HepG2 (cell line): ENCODE data around the gene BAHD1. TPM values are rescaled to one million over a fixed set of nuclear protein-coding genes. Genes with fewer than 3 reads are reported as not detected.

Source experiments
- E2F1 ChIP-seq: sonication (generic); formaldehyde crosslinking; IDR thresholded peaks from 2 replicates; pipeline ENCODE4 v1.5.0; 2020; ENCODE audit warnings: missing genetic modification reagents
- FOXM1 ChIP-seq: sonication (generic); formaldehyde crosslinking; IDR thresholded peaks from 2 replicates; pipeline ENCODE4 v1.5.0; 2020; ENCODE audit warnings: missing genetic modification reagents
- GLI4 ChIP-seq: sonication (generic); formaldehyde crosslinking; IDR thresholded peaks from 2 replicates; pipeline ENCODE4 v1.5.1; 2020; ENCODE audit warnings: missing genetic modification reagents, mild to moderate bottlenecking, moderate library complexity, borderline replicate concordance
- JDP2 ChIP-seq: sonication (generic); formaldehyde crosslinking; IDR thresholded peaks from 2 replicates; pipeline ENCODE4 v1.8.1; 2022; ENCODE audit warnings: missing genetic modification reagents, borderline replicate concordance
- KAT8 ChIP-seq: IDR thresholded peaks from 2 replicates; pipeline ENCODE4 v1.6.1; 2016; ENCODE audit warnings: missing genetic modification reagents, missing compliant biosample characterization
- NR1H2 ChIP-seq: sonication (generic); formaldehyde crosslinking; IDR thresholded peaks from 2 replicates; pipeline ENCODE4 v1.8.1; 2022; ENCODE audit warnings: low read depth, missing genetic modification reagents, borderline replicate concordance
- NRL ChIP-seq: sonication (generic); formaldehyde crosslinking; IDR thresholded peaks from 2 replicates; pipeline ENCODE4 v1.5.0; 2020; ENCODE audit warnings: missing genetic modification reagents, mild to moderate bottlenecking, moderate library complexity, borderline replicate concordance
- PITX1 ChIP-seq: sonication (generic); formaldehyde crosslinking; IDR thresholded peaks from 2 replicates; pipeline ENCODE4 v1.5.1; 2020; ENCODE audit warnings: mild to moderate bottlenecking, missing genetic modification reagents
- SP2 ChIP-seq: sonication (generic); formaldehyde crosslinking; IDR thresholded peaks from 2 replicates; pipeline ENCODE4 v1.5.1; 2020; ENCODE audit warnings: mild to moderate bottlenecking, missing genetic modification reagents
- SRY ChIP-seq: sonication (generic); formaldehyde crosslinking; IDR thresholded peaks from 2 replicates; pipeline ENCODE4 v1.8.0; 2022; ENCODE audit warnings: mild to moderate bottlenecking, missing genetic modification reagents
- THAP7 ChIP-seq: sonication (generic); formaldehyde crosslinking; IDR thresholded peaks from 2 replicates; pipeline ENCODE4 v1.8.1; 2023; ENCODE audit warnings: mild to moderate bottlenecking, missing genetic modification reagents
- XRCC5 ChIP-seq: fragments of 200-400 bp; formaldehyde crosslinking; optimal IDR thresholded peaks from 2 replicates; pipeline ENCODE3; 2017; ENCODE audit warnings: mild to moderate bottlenecking, low read length
- ZBTB10 ChIP-seq: sonication (generic); formaldehyde crosslinking; IDR thresholded peaks from 2 replicates; pipeline ENCODE4 v1.4.0; 2020; ENCODE audit warnings: missing genetic modification reagents, borderline replicate concordance
- ZBTB42 ChIP-seq: sonication (generic); formaldehyde crosslinking; IDR thresholded peaks from 2 replicates; pipeline ENCODE4 v1.5.0; 2020; ENCODE audit warnings: mild to moderate bottlenecking, missing genetic modification reagents
- ZHX1 ChIP-seq: sonication (generic); formaldehyde crosslinking; IDR thresholded peaks from 2 replicates; pipeline ENCODE4 v1.8.1; 2022; ENCODE audit warnings: low read depth, mild to moderate bottlenecking, missing genetic modification reagents
- ZNF224 ChIP-seq: sonication (generic); formaldehyde crosslinking; IDR thresholded peaks from 2 replicates; pipeline ENCODE4 v1.5.0; 2020; ENCODE audit warnings: mild to moderate bottlenecking, missing genetic modification reagents
- ZNF232 ChIP-seq: sonication (generic); formaldehyde crosslinking; IDR thresholded peaks from 2 replicates; pipeline ENCODE4 v1.4.0; 2020; ENCODE audit warnings: missing genetic modification reagents, borderline replicate concordance
- ZNF513 ChIP-seq: sonication (generic); formaldehyde crosslinking; conservative IDR thresholded peaks from 2 replicates; pipeline ENCODE4 v1.5.0; 2020; ENCODE audit warnings: missing genetic modification reagents
- ZNF556 ChIP-seq: sonication (generic); formaldehyde crosslinking; IDR thresholded peaks from 2 replicates; pipeline ENCODE4 v1.4.0; 2020; ENCODE audit warnings: mild to moderate bottlenecking, missing genetic modification reagents, borderline replicate concordance
- ZNF607 ChIP-seq: sonication (generic); formaldehyde crosslinking; IDR thresholded peaks from 2 replicates; pipeline ENCODE4 v1.5.1; 2020; ENCODE audit warnings: missing genetic modification reagents, mild to moderate bottlenecking, borderline replicate concordance
- polyA plus RNA-seq, 8 experiments: library from polyadenylated mRNA; depleted of rRNA in 3 of 8; stranded (reverse) in 7 of 8; unstranded in 1 of 8; fragments of >200 nt; fragmentation: Illumina TruSeq in 4 of 8; extraction: Trizol in 4 of 8; gene quantifications; 2 replicates each; pipeline versions ENCODE4 v1.2.1 to v1.2.3, GENCODE V29; 2011 to 2016; ENCODE audit warnings: low read depth in 4 of 8, missing spikeins in 1 of 8, mixed read lengths in 1 of 8; ENCODE audit not compliant: insufficient read depth in 1 of 8
- total RNA-seq, 5 experiments: library from RNA; depleted of rRNA; stranded (reverse); fragments of >200 nt; fragmentation: Illumina TruSeq; extraction: Trizol; gene quantifications; 2 replicates each; pipeline ENCODE4 v1.2.3, GENCODE V29; 2016; ENCODE audit warnings: low read depth in 1 of 5

BAHD1 gene
- total and polyA plus RNA-seq, 2 of the 13 experiments (the other 11 are each of a cell fraction or from before 2014, with no cell fraction given), result 3.3 to 8.7 TPM

- peak; percentile 57; the same call in 1 of the 2 replicates for TF ChIP-seq THAP7 (CRISPR knock-in tag)
- TF ChIP-seq ZBTB42 (CRISPR knock-in tag), result no peak
- no peak for TF ChIP-seq ZNF513 (CRISPR knock-in tag)
- no peak for TF ChIP-seq NRL (CRISPR knock-in tag)
- peak; percentile 26; the same call in 1 of the 2 replicates for TF ChIP-seq E2F1 (CRISPR knock-in tag)
- no peak for TF ChIP-seq ZNF224 (CRISPR knock-in tag)
- TF ChIP-seq ZHX1 (CRISPR knock-in tag), result peak; percentile 86
- peak; percentile 35; the same call in 1 of the 2 replicates for TF ChIP-seq SP2 (CRISPR knock-in tag)
- TF ChIP-seq PITX1 (CRISPR knock-in tag), result 0 out of 2 replicates have a peak, but pooled peaks have one; percentile 14
- TF ChIP-seq ZNF556 (CRISPR knock-in tag), result peak; percentile 88
- no peak for TF ChIP-seq JDP2 (CRISPR knock-in tag)
- TF ChIP-seq ZNF232 (CRISPR knock-in tag), result 0 out of 2 replicates have a peak, but pooled peaks have one; percentile 35
- TF ChIP-seq ZBTB10 (CRISPR knock-in tag), result peak; percentile 41; the same call in 1 of the 2 replicates
- TF ChIP-seq KAT8 (CRISPR knock-in tag), result peak; percentile 56; the same call in 1 of the 2 replicates
- 0 out of 2 replicates have a peak, but pooled peaks have one; percentile 43 for TF ChIP-seq SRY
- TF ChIP-seq GLI4 (CRISPR knock-in tag), result peak; percentile 80; the same call in 1 of the 2 replicates
- peak; percentile 46; the same call in 1 of the 2 replicates for TF ChIP-seq ZNF607
- no peak for TF ChIP-seq FOXM1 (CRISPR knock-in tag)
- TF ChIP-seq XRCC5, result no peak
- TF ChIP-seq NR1H2 (CRISPR knock-in tag), result peak; percentile 72; the same call in 1 of the 2 replicates
Observed at GRCh38 chr15:40511472-40512133, 70.8 kb downstream of the BAHD1 start (continued).
